Measurements from ENCODE around the gene EEF1A1. TPM values are rescaled to one million over a fixed set of nuclear protein-coding genes. Genes with fewer than 3 reads are reported as not detected.
"Not testable (repeated sequence)": the region's sequence is repeated elsewhere in the genome, so short reads cannot be mapped to it uniquely, and the experiment has no call there.

Gene EEF1A1
- total RNA-seq, 1 donor from 2014 or later: 9,028 TPM

DNA sequence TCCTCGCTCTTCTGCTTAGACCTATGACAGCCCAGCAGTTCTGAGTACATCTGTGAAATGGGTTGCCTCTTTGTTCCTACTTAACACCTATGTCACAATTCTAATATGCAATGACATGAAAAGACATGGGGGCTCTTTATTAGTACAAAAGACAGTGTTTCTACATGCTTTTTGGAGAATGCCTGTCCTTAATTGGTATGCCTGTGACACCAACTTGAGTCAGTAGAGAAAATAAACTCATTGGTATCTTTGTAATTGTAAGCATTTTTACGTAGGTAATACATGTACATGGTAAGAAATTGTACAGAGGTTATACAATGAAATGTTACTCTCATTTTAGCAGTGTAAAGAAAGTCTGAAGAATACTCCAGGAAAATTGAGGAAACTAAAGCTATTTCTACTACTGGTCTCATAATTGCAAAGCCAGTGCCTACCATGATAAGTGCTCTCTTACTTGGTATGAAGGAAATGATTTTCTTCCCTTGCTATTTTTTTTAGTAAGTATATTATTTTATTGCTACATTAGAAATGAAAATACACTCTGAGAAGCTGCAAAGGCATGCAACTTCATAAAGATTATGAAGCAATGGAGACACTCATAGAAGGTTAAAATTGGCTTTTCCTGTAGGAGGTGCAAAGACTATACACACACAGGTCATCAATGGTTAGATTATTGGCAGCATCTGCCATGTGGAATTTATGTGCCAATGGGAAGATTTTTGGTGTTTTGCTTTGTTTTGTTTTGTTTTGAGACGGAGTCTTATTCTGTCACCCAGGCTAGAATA, 4.9 kb upstream of the EEF1A1 start:
- Histone ChIP-seq H3K27me3 (no peaks in the 10 kb centered on the region), H3K36me3 (no peaks in the 10 kb centered on the region), H3K27ac (no peak overlapping the region), H3K4me1 (peaks cover 20% of the 10 kb centered on the region), H3K9me3 (no peaks in the 10 kb centered on the region), H3K4me3 (no peak overlapping the region)
- DNase-seq (no peak), ATAC-seq (no peak)
- intact Hi-C loops (cut with DNase I): no loop called here
- TF ChIP-seq, protein P1, sequence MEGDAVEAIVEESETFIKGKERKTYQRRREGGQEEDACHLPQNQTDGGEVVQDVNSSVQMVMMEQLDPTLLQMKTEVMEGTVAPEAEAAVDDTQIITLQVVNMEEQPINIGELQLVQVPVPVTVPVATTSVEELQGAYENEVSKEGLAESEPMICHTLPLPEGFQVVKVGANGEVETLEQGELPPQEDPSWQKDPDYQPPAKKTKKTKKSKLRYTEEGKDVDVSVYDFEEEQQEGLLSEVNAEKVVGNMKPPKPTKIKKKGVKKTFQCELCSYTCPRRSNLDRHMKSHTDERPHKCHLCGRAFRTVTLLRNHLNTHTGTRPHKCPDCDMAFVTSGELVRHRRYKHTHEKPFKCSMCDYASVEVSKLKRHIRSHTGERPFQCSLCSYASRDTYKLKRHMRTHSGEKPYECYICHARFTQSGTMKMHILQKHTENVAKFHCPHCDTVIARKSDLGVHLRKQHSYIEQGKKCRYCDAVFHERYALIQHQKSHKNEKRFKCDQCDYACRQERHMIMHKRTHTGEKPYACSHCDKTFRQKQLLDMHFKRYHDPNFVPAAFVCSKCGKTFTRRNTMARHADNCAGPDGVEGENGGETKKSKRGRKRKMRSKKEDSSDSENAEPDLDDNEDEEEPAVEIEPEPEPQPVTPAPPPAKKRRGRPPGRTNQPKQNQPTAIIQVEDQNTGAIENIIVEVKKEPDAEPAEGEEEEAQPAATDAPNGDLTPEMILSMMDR (IDR thresholded peaks at IDR 0.05): no peak

DNA sequence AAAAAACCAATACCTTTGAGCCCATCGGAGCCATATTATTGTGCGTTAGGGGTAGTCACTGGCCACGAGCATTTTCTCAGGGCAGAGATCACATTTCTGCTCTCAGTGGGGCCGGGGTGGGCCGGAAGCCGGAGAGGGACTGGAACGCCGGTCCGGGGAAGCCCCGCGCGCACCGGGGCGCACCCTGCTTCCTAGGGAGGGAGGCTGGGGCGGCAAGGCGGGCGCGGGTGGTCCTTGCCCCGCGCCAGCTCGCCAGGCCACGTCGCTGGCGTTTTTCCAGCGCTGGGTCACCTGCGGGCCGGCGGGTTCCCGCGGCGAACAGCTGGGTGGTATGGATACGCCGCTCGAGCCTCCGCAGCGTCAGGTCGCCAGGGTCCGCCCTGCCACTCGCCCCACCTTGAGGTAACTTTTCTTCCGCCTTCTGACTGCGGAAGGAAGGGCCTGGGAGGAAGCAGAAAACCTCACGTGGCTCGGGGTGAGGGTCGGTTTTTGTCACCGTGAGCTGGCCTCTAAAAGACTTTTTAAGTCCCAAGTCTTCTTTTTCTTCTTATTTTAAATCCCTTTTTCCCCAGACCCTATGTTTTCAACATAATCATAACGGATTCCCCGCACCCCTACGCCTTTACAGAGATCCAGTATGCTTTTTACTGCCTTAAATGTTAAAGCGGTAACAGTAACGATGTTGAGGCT, 2.7 kb upstream of the EEF1A1 start:
- intact Hi-C loops (cut with DNase I): no loop called here
- TF ChIP-seq, protein P1 (IDR thresholded peaks at IDR 0.05): no peak
- no peaks in the 10 kb centered on the region for H3K9me3 ChIP-seq
- H3K27me3 ChIP-seq: no peaks in the 10 kb centered on the region
- DNase-seq (peak; percentile 88), ATAC-seq (peak; percentile 56)
- peak overlapping the region; percentile 100 for H3K27ac ChIP-seq
- H3K4me1 ChIP-seq: peaks cover 29% of the 10 kb centered on the region
- peak overlapping the region; percentile 76 for H3K4me3 ChIP-seq
- peaks cover 18% of the 10 kb centered on the region for H3K36me3 ChIP-seq

DNA sequence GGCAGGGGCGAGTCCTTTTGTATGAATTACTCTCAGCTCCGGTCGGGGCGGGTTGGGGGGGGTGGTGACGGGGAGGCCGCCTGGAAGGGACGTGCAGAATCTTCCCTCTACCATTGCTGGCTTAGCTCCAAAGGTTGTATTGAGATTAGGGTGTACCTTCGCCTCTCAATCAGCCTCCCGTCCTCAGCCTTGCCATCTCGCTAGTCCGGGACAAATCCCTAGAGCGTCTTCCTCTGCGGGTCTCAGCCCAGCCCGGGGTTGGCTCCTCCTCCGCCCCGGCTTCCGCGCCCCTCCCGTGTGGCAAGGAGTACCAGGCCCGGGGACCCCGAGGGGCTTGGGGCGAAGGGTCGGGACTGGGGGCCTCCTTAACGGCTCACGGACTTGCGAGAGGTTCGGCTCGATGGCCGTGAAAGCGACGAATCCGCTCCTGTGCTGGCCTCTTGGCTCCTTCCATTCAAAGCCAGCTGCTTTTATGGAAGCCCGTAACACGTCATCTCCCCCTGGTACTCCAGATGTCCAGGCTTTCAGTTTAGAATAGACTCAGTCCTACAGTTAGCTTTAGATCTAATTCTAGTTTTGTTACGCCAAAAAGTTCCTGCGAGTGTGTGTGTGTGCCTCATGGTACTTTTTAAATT, 636 bp upstream of the EEF1A1 start:
- H3K27ac ChIP-seq: peak overlapping the region; percentile 100
- TF ChIP-seq, protein P1 (IDR thresholded peaks at IDR 0.05): no peak
- intact Hi-C loops (cut with DNase I): no loop called here
- H3K9me3 ChIP-seq: no peaks in the 10 kb centered on the region
- H3K27me3 ChIP-seq: no peaks in the 10 kb centered on the region
- ATAC-seq: peak; percentile 63
- peak overlapping the region; percentile 99 for H3K4me3 ChIP-seq
- H3K36me3 ChIP-seq: peaks cover 38% of the 10 kb centered on the region
- H3K4me1 ChIP-seq: peaks cover 40% of the 10 kb centered on the region
- DNase-seq: peak; percentile 91

DNA sequence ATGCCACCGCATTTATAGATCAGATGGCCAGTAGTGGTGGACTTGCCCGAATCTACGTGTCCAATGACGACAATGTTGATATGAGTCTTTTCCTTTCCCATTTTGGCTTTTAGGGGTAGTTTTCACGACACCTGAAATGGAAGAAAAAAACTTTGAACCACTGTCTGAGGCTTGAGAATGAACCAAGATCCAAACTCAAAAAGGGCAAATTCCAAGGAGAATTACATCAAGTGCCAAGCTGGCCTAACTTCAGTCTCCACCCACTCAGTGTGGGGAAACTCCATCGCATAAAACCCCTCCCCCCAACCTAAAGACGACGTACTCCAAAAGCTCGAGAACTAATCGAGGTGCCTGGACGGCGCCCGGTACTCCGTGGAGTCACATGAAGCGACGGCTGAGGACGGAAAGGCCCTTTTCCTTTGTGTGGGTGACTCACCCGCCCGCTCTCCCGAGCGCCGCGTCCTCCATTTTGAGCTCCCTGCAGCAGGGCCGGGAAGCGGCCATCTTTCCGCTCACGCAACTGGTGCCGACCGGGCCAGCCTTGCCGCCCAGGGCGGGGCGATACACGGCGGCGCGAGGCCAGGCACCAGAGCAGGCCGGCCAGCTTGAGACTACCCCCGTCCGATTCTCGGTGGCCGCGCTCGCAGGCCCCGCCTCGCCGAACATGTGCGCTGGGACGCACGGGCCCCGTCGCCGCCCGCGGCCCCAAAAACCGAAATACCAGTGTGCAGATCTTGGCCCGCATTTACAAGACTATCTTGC, 725 bp downstream of the EEF1A1 start:
- no peaks in the 10 kb centered on the region for H3K9me3 ChIP-seq
- H3K27ac ChIP-seq: peak overlapping the region; percentile 100
- TF ChIP-seq, protein P1 (IDR thresholded peaks at IDR 0.05): no peak
- intact Hi-C loops (cut with DNase I): loop anchor here (5.0 kb wide), 1 partner anchor 87 kb away; no protein-coding TSS in a partner anchor
- DNase-seq: peak; percentile 89
- ATAC-seq: peak; percentile 57
- H3K4me3 ChIP-seq: peak overlapping the region; percentile 99
- H3K36me3 ChIP-seq: peaks cover 51% of the 10 kb centered on the region
- no peaks in the 10 kb centered on the region for H3K27me3 ChIP-seq
- H3K4me1 ChIP-seq: peaks cover 53% of the 10 kb centered on the region

DNA sequence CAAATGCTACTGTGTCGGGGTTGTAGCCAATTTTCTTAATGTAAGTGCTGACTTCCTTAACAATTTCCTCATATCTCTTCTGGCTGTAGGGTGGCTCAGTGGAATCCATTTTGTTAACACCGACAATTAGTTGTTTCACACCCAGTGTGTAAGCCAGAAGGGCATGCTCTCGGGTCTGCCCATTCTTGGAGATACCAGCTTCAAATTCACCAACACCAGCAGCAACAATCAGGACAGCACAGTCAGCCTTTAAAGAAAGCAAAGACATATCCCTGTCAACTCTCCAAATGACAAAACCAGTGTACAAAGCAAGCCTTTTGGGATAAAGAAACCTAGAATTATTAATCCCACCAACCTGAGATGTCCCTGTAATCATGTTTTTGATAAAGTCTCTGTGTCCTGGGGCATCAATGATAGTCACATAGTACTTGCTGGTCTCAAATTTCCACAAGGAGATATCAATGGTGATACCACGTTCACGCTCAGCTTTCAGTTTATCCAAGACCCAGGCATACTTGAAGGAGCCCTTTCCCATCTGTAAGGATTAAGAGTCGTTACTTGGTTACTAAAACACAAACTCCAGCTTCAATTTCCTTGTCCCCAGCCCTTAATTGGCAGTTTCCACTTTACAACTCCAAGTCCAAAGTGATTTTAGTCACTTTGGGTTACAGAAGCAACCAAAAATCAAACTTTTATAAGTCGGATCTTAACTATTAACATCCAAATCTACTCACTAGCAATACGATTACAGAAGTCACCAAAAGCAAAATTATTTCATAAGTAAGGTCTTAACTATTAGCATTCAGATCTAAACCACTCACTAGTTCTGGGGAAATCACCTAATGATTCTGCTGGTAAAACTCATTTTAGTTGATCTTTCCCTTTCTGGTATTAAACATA, 1.6 kb downstream of the EEF1A1 start:
- not testable (repeated sequence) for ATAC-seq, H3K9me3 ChIP-seq, H3K27me3 ChIP-seq, DNase-seq
- intact Hi-C loops (cut with DNase I): loop anchor here (5.0 kb wide), 1 partner anchor 88 kb away; no protein-coding TSS in a partner anchor
- Histone ChIP-seq H3K4me3 (peak overlapping the region; percentile 99), H3K36me3 (peaks cover 60% of the 10 kb centered on the region), H3K27ac (peak overlapping the region; percentile 100), H3K4me1 (peaks cover 56% of the 10 kb centered on the region)

DNA sequence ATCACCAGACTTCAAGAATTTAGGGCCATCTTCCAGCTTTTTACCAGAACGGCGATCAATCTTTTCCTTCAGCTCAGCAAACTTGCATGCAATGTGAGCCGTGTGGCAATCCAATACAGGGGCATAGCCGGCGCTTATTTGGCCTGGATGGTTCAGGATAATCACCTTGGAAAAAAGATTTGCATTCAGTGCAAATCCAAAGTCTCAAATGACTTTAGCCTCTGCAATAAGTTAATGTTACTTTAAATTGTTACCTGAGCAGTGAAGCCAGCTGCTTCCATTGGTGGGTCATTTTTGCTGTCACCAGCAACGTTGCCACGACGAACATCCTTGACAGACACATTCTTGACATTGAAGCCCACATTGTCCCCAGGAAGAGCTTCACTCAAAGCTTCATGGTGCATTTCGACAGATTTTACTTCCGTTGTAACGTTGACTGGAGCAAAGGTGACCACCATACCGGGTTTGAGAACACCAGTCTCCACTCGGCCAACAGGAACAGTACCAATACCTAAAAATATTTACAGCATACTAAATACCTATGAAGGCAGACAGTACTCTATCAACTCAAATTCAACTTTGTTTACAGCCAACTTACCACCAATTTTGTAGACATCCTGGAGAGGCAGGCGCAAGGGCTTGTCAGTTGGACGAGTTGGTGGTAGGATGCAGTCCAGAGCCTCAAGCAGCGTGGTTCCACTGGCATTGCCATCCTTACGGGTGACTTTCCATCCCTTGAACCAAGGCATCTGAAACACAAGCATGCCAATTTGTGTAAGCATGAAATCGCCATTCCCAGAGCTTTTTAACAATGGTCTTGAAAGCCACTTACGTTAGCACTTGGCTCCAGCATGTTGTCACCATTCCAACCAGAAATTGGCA, 2.5 kb downstream of the EEF1A1 start:
- DNase-seq, H3K9me3 ChIP-seq, ATAC-seq, H3K27me3 ChIP-seq: not testable (repeated sequence)
- peaks cover 64% of the 10 kb centered on the region for H3K36me3 ChIP-seq
- intact Hi-C loops (cut with DNase I): loop anchor here (5.0 kb wide), 1 partner anchor 89 kb away; no protein-coding TSS in a partner anchor
- peak overlapping the region; percentile 99 for H3K4me3 ChIP-seq
- peak overlapping the region; percentile 6 for H3K27ac ChIP-seq
- peaks cover 50% of the 10 kb centered on the region for H3K4me1 ChIP-seq

All from upper lobe of right lung (tissue), 1 donor.